SK-N-SH treated with all-trans-retinoic acid at 6 μM for 48 hours (cell line): ENCODE data around the gene GPR173.

Experiments used
- ATAC-seq: fragments of 200-7000 bp; cut with Tn5 transposase; 3 replicates; pipeline ENCODE4 v1.9.1; 2020; ENCODE audit warnings: mild to moderate bottlenecking, moderate library complexity
- ARNTL ChIP-seq: fragments of 450-650 bp; formaldehyde crosslinking; IDR thresholded peaks from 2 replicates; pipeline ENCODE4 v1.5.0; 2020; ENCODE audit warnings: low read depth, mild to moderate bottlenecking, moderate library complexity, borderline replicate concordance
- BACH2 ChIP-seq: fragments of 250-450 bp; sonication (Bioruptor Pico); IDR thresholded peaks from 2 replicates; pipeline ENCODE4 v1.9.0; 2021; ENCODE audit warnings: mild to moderate bottlenecking, borderline replicate concordance
- CSDC2 ChIP-seq: fragments of 250-450 bp; sonication (Bioruptor Pico); IDR thresholded peaks from 2 replicates; pipeline ENCODE4 v1.5.0; 2020; ENCODE audit warnings: mild to moderate bottlenecking, moderate library complexity
- ESRRG ChIP-seq: fragments of 250-450 bp; sonication (Bioruptor Pico); IDR thresholded peaks from 2 replicates; pipeline ENCODE4 v1.6.1; 2021; ENCODE audit warnings: mild to moderate bottlenecking
- GLIS3 ChIP-seq: fragments of 250-450 bp; sonication (Bioruptor Pico); IDR thresholded peaks from 2 replicates; pipeline ENCODE4 v1.5.0; 2020; ENCODE audit warnings: mild to moderate bottlenecking, moderate library complexity
- ISL1 ChIP-seq: fragments of 250-450 bp; sonication (Bioruptor Pico); IDR thresholded peaks from 2 replicates; pipeline ENCODE4 v2.1.2; 2022; ENCODE audit warnings: mild to moderate bottlenecking, moderate library complexity
- OSR1 ChIP-seq: fragments of 250-450 bp; sonication (Bioruptor Pico); IDR thresholded peaks from 2 replicates; pipeline ENCODE4 v1.8.0; 2022; ENCODE audit warnings: moderate library complexity, mild to moderate bottlenecking, inconsistent platforms
- PPARA ChIP-seq: fragments of 250-450 bp; sonication (Bioruptor Pico); IDR thresholded peaks from 2 replicates; pipeline ENCODE4 v1.5.0; 2020; ENCODE audit warnings: mild to moderate bottlenecking, borderline replicate concordance
- SNAI2 ChIP-seq: fragments of 250-450 bp; sonication (Bioruptor Pico); IDR thresholded peaks from 2 replicates; pipeline ENCODE4 v1.5.0; 2020; ENCODE audit warnings: mild to moderate bottlenecking, moderate library complexity
- TOX ChIP-seq: fragments of 250-450 bp; sonication (Bioruptor Pico); IDR thresholded peaks from 2 replicates; pipeline ENCODE4 v1.8.0; 2021; ENCODE audit warnings: mild to moderate bottlenecking, moderate library complexity, borderline replicate concordance
- ZC3H10 ChIP-seq: fragments of 250-450 bp; sonication (Bioruptor Pico); IDR thresholded peaks from 2 replicates; pipeline ENCODE4 v1.5.1; 2021; ENCODE audit warnings: mild to moderate bottlenecking, moderate library complexity
- ZNF70 ChIP-seq: fragments of 450-650 bp; formaldehyde crosslinking; IDR thresholded peaks from 2 replicates; pipeline ENCODE4 v1.5.0; 2020; ENCODE audit warnings: mild to moderate bottlenecking, moderate library complexity
- ZNF8 ChIP-seq: fragments of 450-650 bp; formaldehyde crosslinking; IDR thresholded peaks from 2 replicates; pipeline ENCODE4 v1.5.0; 2020; ENCODE audit warnings: mild to moderate bottlenecking, moderate library complexity
- TF ChIP-seq, protein P1 (sequence below): fragments of 250-450 bp; sonication (Bioruptor Pico); IDR thresholded peaks from 2 replicates; pipeline ENCODE4 v1.5.1; 2021; ENCODE audit warnings: mild to moderate bottlenecking, moderate library complexity
- TF ChIP-seq, protein P2 (sequence below): fragments of 250-450 bp; sonication (Bioruptor Pico); IDR thresholded peaks from 2 replicates; pipeline ENCODE4 v1.5.1; 2020; ENCODE audit warnings: low read depth, mild to moderate bottlenecking, moderate library complexity
- TF ChIP-seq, protein P3 (sequence below): fragments of 250-450 bp; sonication (Bioruptor Pico); IDR thresholded peaks from 2 replicates; pipeline ENCODE4 v1.8.0; 2021; ENCODE audit warnings: low read depth, mild to moderate bottlenecking, moderate library complexity, borderline replicate concordance
- TF ChIP-seq, protein P4 (sequence below): fragments of 250-450 bp; sonication (Bioruptor Pico); IDR thresholded peaks from 2 replicates; pipeline ENCODE4 v1.5.0; 2020; ENCODE audit warnings: mild to moderate bottlenecking, moderate library complexity
- TF ChIP-seq, protein P5 (sequence below): fragments of 250-450 bp; sonication (Bioruptor Pico); IDR thresholded peaks from 2 replicates; pipeline ENCODE4 v1.8.0; 2020; ENCODE audit warnings: mild to moderate bottlenecking, moderate library complexity, borderline replicate concordance

The GPR173 gene

DNA sequence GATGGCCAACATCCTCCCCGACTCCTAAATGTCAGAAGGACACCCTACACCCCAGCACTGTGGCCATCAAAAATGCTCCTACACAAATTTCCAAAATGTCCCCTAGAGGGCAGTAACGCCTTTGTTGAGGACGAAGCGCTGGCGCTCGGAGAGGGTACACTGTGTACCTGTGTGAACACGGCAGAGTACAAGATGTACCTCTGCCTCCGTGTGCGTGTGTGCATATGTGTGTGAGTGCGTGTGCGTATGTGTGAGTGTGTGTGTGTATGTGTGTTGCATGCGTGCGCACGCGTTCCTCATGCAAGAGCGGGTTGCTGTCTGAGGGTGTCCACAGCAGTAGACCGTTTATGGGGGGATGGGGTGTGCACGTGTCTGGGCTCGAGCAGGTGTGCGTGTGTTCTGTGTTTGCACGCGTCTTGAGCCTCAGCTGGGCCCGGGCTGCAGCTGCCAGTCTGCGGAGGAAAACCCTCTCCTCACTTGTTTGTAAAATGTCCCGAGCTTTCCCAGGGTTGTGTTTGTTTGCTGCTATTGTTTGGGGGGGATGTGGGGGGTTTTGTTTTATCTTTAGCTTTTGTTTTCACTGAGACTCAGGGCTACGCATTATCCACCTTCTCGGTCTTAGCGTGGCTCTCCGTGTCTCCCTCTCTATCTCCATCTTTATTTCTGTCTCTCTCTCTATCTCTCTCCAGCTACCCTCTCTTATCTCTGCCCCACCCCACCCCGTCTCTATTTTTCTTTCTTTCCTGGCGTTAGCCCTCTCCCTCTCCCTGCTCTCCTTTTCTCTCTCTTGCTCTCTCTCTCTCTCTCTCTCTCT lies 23.2 kb downstream of the GPR173 start:
- ATAC-seq: peak; percentile 93

DNA sequence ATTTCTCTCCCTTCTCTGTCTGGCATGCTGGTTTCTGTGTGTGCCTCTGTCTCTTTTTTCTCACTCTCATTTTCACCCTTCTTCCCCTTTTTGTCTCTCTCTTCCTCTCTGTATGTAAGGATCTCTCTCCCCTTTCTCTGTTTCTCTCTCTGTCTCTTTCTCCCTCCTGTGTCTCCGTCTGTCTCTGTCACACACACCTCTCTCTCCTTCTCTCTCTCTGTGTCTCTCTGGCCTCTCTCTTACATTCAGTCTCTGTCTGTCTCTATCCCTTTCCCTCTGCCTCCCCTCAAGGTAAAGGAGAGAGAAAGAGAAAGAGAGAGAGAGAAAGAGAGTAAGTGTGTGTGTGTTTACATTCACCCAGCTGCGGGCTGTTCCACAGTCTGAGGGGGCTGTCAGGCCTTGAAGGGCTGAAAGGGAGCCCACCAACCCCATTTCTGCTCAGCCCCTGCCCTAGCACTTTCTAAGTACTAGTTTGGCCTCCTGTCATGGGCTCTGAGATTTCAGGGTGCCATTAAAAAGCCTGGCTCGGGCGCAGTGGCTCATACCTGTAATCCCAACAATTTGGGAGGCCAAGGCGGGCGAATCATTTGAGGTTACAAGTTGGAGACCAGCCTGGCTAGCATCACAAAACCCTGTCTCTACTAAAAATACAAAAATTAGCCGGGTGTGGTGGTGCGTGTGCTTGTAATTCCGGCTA lies 24.0 kb downstream of the GPR173 start:
- TF ChIP-seq, protein P1, sequence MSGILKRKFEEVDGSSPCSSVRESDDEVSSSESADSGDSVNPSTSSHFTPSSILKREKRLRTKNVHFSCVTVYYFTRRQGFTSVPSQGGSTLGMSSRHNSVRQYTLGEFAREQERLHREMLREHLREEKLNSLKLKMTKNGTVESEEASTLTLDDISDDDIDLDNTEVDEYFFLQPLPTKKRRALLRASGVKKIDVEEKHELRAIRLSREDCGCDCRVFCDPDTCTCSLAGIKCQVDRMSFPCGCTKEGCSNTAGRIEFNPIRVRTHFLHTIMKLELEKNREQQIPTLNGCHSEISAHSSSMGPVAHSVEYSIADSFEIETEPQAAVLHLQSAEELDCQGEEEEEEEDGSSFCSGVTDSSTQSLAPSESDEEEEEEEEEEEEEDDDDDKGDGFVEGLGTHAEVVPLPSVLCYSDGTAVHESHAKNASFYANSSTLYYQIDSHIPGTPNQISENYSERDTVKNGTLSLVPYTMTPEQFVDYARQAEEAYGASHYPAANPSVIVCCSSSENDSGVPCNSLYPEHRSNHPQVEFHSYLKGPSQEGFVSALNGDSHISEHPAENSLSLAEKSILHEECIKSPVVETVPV (CRISPR knock-in tag): no peak
- no peak for TF ChIP-seq ARNTL (CRISPR knock-in tag)
- no peak for TF ChIP-seq CSDC2 (CRISPR knock-in tag)
- TF ChIP-seq, protein P2, sequence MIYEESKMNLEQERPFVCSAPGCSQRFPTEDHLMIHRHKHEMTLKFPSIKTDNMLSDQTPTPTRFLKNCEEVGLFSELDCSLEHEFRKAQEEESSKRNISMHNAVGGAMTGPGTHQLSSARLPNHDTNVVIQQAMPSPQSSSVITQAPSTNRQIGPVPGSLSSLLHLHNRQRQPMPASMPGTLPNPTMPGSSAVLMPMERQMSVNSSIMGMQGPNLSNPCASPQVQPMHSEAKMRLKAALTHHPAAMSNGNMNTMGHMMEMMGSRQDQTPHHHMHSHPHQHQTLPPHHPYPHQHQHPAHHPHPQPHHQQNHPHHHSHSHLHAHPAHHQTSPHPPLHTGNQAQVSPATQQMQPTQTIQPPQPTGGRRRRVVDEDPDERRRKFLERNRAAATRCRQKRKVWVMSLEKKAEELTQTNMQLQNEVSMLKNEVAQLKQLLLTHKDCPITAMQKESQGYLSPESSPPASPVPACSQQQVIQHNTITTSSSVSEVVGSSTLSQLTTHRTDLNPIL (CRISPR knock-in tag): no peak
- TF ChIP-seq, protein P3, sequence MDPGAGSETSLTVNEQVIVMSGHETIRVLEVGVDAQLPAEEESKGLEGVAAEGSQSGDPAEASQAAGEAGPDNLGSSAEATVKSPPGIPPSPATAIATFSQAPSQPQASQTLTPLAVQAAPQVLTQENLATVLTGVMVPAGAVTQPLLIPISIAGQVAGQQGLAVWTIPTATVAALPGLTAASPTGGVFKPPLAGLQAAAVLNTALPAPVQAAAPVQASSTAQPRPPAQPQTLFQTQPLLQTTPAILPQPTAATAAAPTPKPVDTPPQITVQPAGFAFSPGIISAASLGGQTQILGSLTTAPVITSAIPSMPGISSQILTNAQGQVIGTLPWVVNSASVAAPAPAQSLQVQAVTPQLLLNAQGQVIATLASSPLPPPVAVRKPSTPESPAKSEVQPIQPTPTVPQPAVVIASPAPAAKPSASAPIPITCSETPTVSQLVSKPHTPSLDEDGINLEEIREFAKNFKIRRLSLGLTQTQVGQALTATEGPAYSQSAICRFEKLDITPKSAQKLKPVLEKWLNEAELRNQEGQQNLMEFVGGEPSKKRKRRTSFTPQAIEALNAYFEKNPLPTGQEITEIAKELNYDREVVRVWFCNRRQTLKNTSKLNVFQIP: no peak
- ATAC-seq: peak; percentile 43

More for the DNA sequence above, 23.2 kb downstream of the GPR173 start:
- TF ChIP-seq ZNF8: no peak
- TF ChIP-seq, protein P4, sequence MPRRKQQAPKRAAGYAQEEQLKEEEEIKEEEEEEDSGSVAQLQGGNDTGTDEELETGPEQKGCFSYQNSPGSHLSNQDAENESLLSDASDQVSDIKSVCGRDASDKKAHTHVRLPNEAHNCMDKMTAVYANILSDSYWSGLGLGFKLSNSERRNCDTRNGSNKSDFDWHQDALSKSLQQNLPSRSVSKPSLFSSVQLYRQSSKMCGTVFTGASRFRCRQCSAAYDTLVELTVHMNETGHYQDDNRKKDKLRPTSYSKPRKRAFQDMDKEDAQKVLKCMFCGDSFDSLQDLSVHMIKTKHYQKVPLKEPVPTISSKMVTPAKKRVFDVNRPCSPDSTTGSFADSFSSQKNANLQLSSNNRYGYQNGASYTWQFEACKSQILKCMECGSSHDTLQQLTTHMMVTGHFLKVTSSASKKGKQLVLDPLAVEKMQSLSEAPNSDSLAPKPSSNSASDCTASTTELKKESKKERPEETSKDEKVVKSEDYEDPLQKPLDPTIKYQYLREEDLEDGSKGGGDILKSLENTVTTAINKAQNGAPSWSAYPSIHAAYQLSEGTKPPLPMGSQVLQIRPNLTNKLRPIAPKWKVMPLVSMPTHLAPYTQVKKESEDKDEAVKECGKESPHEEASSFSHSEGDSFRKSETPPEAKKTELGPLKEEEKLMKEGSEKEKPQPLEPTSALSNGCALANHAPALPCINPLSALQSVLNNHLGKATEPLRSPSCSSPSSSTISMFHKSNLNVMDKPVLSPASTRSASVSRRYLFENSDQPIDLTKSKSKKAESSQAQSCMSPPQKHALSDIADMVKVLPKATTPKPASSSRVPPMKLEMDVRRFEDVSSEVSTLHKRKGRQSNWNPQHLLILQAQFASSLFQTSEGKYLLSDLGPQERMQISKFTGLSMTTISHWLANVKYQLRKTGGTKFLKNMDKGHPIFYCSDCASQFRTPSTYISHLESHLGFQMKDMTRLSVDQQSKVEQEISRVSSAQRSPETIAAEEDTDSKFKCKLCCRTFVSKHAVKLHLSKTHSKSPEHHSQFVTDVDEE (CRISPR knock-in tag): no peak
- no peak for TF ChIP-seq PPARA (CRISPR knock-in tag)
- TF ChIP-seq ESRRG (CRISPR knock-in tag): no peak
- TF ChIP-seq, protein P5, sequence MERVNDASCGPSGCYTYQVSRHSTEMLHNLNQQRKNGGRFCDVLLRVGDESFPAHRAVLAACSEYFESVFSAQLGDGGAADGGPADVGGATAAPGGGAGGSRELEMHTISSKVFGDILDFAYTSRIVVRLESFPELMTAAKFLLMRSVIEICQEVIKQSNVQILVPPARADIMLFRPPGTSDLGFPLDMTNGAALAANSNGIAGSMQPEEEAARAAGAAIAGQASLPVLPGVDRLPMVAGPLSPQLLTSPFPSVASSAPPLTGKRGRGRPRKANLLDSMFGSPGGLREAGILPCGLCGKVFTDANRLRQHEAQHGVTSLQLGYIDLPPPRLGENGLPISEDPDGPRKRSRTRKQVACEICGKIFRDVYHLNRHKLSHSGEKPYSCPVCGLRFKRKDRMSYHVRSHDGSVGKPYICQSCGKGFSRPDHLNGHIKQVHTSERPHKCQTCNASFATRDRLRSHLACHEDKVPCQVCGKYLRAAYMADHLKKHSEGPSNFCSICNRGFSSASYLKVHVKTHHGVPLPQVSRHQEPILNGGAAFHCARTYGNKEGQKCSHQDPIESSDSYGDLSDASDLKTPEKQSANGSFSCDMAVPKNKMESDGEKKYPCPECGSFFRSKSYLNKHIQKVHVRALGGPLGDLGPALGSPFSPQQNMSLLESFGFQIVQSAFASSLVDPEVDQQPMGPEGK (CRISPR knock-in tag): no peak
- no peak for TF ChIP-seq TOX (CRISPR knock-in tag)
- TF ChIP-seq, protein P1 (CRISPR knock-in tag): no peak
- TF ChIP-seq ZC3H10 (CRISPR knock-in tag): no peak
- TF ChIP-seq, protein P3: no peak
- TF ChIP-seq GLIS3 (CRISPR knock-in tag): no peak

DNA sequence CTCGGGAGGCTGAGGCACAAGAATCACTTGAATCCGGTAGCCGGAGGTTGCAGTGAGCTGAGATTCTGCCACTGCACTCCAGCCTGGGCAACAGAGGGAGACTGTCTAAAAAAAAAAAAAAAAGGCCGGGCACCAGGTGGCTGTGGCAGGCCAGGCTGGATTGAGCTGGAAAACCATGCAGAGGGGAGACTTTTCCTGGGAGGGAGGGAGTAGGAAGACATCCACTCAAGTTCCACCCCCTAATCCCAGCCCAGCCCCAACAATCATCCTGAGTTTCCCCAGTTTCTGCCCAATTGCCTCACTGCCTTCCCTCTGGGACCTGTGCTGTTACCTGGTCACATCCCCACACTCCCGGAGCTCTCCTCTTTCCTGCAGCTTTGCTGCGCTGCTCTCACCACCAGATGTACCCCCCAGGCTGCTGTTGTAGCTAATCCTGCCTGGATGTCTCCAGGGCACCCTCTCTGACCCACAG lies 24.6 kb downstream of the GPR173 start:
- peak; percentile 33 for ATAC-seq
- no peak for TF ChIP-seq OSR1 (CRISPR knock-in tag)
- TF ChIP-seq, protein P3: no peak
- TF ChIP-seq, protein P5 (CRISPR knock-in tag): no peak
- TF ChIP-seq SNAI2: no peak
- no peak for TF ChIP-seq BACH2 (CRISPR knock-in tag)
- TF ChIP-seq ESRRG (CRISPR knock-in tag): no peak
- no peak for TF ChIP-seq PPARA (CRISPR knock-in tag)
- no peak for TF ChIP-seq ZNF70 (CRISPR knock-in tag)
- TF ChIP-seq ISL1 (CRISPR knock-in tag): no peak
- TF ChIP-seq CSDC2 (CRISPR knock-in tag): no peak
